Fibroblast of pulmonary artery (primary cell): ENCODE measurements around the gene UBE2F.
A peak's percentile ranks its signal among the peaks of the same experiment; 100 is the strongest.

Experiments used
- DNase-seq: peaks from one replicate; pipeline ENCODE4 v3.0.0-alpha.2; 2010; ENCODE audit warnings: low read depth
- H3K4me3 ChIP-seq: replicated peaks from 2 replicates; pipeline ENCODE4 v1.5.1; 2011; ENCODE audit warnings: low read depth, mild to moderate bottlenecking, control low read depth, low read length, moderate library complexity
- TF ChIP-seq, protein P1 (sequence below): IDR thresholded peaks from 2 replicates; pipeline ENCODE4 v1.5.1; 2011; ENCODE audit warnings: mild to moderate bottlenecking, control low read depth, low read length, inconsistent platforms; ENCODE audit errors: missing control alignments

UBE2F gene

DNA sequence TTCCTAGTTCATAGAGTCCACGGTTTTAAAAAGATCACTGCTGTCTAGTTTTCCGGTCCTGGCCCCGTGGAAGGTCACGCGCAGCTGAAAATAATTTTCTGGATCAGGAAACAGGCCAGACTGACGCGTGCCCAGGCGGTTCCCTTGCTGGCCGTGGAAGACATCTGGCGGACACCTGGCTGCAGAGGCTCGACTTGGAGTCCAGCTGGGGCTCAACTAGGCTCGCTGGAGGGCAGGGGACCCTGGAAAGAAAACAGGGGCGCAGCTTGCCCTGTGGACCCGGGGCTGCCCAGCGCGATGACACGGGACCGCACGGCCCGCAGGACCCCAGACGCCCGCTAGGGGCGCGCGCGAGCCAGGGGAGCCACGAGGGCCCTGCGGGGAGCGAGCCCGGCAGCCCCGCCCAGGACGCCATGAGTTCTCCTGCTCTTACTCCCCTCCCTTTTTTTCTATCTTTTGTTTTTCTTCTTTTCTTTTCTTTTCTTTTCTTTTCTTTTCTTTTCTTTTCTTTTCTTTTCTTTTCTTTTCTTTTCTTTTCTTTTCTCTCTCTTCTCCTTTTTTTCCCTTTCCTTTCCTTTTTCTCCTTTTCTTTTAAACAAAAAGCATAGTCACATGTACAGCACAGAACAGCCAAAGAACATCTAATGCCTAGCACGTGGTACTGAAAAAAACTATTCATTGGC, 43.2 kb upstream of the UBE2F start:
- H3K4me3 ChIP-seq = peak overlapping the region; percentile 24
- DNase-seq = peak; percentile 59
- TF ChIP-seq, protein P1, sequence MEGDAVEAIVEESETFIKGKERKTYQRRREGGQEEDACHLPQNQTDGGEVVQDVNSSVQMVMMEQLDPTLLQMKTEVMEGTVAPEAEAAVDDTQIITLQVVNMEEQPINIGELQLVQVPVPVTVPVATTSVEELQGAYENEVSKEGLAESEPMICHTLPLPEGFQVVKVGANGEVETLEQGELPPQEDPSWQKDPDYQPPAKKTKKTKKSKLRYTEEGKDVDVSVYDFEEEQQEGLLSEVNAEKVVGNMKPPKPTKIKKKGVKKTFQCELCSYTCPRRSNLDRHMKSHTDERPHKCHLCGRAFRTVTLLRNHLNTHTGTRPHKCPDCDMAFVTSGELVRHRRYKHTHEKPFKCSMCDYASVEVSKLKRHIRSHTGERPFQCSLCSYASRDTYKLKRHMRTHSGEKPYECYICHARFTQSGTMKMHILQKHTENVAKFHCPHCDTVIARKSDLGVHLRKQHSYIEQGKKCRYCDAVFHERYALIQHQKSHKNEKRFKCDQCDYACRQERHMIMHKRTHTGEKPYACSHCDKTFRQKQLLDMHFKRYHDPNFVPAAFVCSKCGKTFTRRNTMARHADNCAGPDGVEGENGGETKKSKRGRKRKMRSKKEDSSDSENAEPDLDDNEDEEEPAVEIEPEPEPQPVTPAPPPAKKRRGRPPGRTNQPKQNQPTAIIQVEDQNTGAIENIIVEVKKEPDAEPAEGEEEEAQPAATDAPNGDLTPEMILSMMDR = peak; percentile 48

DNA sequence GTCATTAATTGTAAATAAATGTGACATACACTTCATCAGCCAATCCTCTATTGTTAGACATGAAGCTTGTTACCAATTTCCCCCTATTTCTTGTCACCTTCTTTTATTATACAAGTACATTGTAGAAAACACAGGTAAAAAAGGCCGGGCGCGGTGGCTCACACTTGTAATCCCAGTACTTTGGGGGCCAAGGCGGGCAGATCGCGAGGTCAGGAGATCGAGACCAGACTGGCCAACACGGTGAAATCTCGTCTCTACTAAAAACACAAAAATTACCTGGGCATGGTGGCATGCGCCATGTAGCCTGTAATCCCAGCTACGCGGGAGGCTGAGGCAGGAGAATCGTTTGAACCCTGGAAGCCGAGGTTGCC, 42.7 kb upstream of the UBE2F start:
- TF ChIP-seq, protein P1 = no peak
- DNase-seq = no peak
- no peak overlapping the region for H3K4me3 ChIP-seq

DNA sequence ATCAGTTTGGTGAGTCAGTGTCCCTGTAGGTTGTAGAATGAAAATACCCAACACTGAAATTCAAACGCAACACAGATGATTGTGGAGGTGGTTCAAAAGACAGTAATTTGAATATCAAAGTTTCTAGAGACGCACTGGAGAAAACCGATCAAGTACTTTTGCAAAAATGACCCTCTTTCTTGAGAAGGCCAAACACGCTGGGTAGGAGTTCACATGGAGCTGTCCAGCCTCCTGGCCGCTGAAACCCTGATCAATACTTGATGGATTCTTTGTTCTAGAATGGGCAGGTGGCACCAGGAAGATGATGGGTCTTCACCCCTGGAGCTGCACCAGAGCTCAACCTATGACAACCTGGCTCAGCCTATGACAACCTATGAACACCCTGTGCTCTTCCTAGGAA, 39.7 kb upstream of the UBE2F start:
- no peak for DNase-seq
- TF ChIP-seq, protein P1 = no peak
- H3K4me3 ChIP-seq = no peak overlapping the region

DNA sequence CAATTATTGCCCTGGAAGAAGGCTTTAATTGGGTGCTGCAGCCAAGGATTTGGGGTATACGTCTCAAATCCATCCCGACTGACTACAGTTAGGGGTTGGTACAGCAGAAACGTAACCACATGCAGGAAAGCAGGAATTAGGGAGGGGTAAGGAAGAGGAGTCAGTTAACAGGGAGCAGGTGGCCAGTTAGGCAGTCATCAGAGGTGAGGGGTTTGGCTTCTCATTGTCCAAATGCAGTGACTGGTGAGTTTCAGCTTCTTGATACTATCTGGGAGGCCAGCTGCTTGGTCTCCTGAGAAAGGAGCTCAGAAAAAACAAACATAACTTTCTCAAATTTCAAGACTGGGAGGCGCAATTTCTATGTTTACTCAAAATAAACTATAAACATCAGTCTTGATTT, 38.8 kb upstream of the UBE2F start:
- TF ChIP-seq, protein P1 = no peak
- no peak overlapping the region for H3K4me3 ChIP-seq
- no peak for DNase-seq

DNA sequence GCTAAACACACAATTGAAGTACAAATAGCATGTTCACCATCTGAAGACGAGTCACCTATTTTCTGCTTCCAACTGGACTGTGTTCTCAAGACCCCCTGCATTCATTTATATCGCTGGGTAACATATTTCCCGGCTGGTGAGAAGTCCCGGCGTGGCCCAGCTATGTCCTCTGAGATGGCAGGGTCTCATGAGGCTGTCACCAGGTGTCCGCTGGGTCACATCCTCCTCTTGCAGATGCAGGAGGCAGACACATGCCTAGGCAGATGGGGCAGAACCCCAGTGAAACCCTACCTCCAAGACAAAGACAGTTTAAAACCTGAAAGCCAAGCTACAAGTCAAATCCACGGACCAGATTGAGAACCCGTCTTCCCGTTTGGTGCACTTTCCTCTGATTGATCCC, 36.8 kb upstream of the UBE2F start:
- no peak overlapping the region for H3K4me3 ChIP-seq

DNA sequence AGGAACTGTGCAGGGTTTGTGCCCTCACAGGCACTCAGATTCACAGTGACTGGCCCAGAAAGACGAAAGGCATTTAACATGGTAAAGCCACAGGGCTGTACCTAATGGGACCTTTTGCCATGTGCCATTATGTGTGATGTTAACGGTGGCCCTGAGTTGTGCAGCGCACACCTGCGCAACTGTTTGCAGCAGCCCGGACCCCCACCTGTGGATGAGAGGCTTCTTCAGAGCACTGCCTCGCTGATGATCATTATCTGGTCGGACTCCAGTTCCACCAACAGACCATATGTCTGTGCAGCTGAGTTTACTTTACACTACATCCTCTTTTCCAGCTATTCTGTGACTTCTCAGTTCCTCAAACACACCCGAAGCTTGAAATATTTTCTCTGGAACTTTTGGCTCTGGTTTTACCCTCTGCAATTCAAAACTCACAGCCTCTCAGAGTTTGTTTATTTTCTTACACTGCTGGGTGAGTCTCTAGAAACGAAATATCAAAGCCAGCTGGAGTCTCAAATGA, 35.6 kb upstream of the UBE2F start:
- no peak for DNase-seq
- TF ChIP-seq, protein P1 = no peak
- H3K4me3 ChIP-seq = no peak overlapping the region

More for the DNA sequence above, 36.8 kb upstream of the UBE2F start:
- no peak for DNase-seq
- TF ChIP-seq, protein P1 = no peak

DNA sequence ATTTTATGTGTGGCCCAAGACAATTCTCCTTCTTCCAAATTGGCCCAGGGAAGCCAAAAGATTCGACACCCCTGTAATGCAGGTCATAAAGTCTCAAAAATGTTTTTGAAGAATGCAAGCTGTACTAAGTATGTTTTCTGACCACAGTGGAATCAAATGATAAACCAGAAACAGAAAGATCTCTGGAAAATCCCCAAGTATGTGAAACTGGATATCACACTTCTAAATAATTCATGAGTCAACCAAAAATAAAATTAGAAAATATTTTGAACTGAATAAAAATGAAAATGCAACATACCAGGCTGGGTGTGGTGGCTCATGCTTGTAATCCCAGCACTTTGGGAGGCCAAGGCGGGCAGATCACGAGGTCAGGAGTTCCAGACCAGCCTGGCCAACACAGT, 34.1 kb upstream of the UBE2F start:
- H3K4me3 ChIP-seq = no peak overlapping the region
- TF ChIP-seq, protein P1 = no peak
- DNase-seq = peak; percentile 60
